Thymus (tissue), 11 donors: ENCODE measurements around the gene PNKP. TPM values are rescaled to one million over a fixed set of nuclear protein-coding genes. Genes with fewer than 3 reads are reported as not detected.

ENCODE experiments used
- DNase-seq, 9 donors: peaks; one replicate each; pipeline ENCODE4 v3.0.0-alpha.2; 2013; ENCODE audit warnings: low spot score in 9 of 9, low read depth in 6 of 9, missing footprints in 1 of 9
- H3K27ac ChIP-seq, 2 donors: one replicate each; pipeline ENCODE4 v1.5.1; 2013; ENCODE audit warnings: control low read depth in 1 of 2, low read depth in 1 of 2, low read length in 1 of 2, mild to moderate bottlenecking in 1 of 2, moderate library complexity in 1 of 2
- H3K27me3 ChIP-seq, 2 donors: one replicate each; pipeline ENCODE4 v1.5.1; 2013; ENCODE audit warnings: low read length in 1 of 2; ENCODE audit not compliant: control insufficient read depth in 2 of 2, insufficient read depth in 1 of 2
- H3K36me3 ChIP-seq, 2 donors: one replicate each; pipeline ENCODE4 v1.5.1; 2013; ENCODE audit warnings: low read length in 1 of 2, mild to moderate bottlenecking in 1 of 2, moderate library complexity in 1 of 2; ENCODE audit not compliant: control insufficient read depth in 2 of 2, insufficient read depth in 2 of 2
- H3K4me1 ChIP-seq, 2 donors: one replicate each; pipeline ENCODE4 v1.5.1; 2013; ENCODE audit warnings: low read length in 2 of 2; ENCODE audit not compliant: control insufficient read depth in 2 of 2, insufficient read depth in 2 of 2
- H3K4me3 ChIP-seq, 2 donors: one replicate each; pipeline ENCODE4 v1.5.1; 2013; ENCODE audit warnings: low read length in 2 of 2, control low read depth in 1 of 2, mild to moderate bottlenecking in 1 of 2
- H3K9me3 ChIP-seq, 2 donors: one replicate each; pipeline ENCODE4 v1.5.1; 2013; ENCODE audit warnings: low read length in 1 of 2, mild to moderate bottlenecking in 1 of 2; ENCODE audit not compliant: control insufficient read depth in 2 of 2, insufficient read depth in 1 of 2
- WGBS: extraction: QIAGEN DNeasy Blood & Tissue Kit; methylation state at CpG from one replicate; pipeline ENCODE4 v1.1.7; 2013; 5-methylcytosine and 5-hydroxymethylcytosine counted together
- polyA plus RNA-seq: library from polyadenylated mRNA; stranded (reverse); fragments of 200-250 nt; gene quantifications from one replicate; pipeline ENCODE4 v1.2.3, GENCODE V29; 2013
- total RNA-seq: library from RNA; stranded (reverse); fragments of 120-200 nt; gene quantifications from one replicate; pipeline ENCODE4 v1.2.4, GENCODE V29; 2013
- donor health status: healthy.

Gene PNKP
- total and polyA plus RNA-seq, 2 donors: 28.4 to 85.3 TPM

GRCh38 chr19:49836176-49837008, 31.0 kb downstream of the PNKP start:
- 98% methylated on average over 20 of the region's 20 CpGs for WGBS
- Histone ChIP-seq H3K4me1 (no peaks in the 10 kb centered on the region), H3K36me3 (peaks cover 87 to 93% of the 10 kb centered on the region in 2 donors), H3K4me3 (no peak overlapping the region), H3K9me3 (no peaks in the 10 kb centered on the region), H3K27me3 (no peaks in the 10 kb centered on the region), H3K27ac (no peak overlapping the region)
- no peak for DNase-seq

DNA sequence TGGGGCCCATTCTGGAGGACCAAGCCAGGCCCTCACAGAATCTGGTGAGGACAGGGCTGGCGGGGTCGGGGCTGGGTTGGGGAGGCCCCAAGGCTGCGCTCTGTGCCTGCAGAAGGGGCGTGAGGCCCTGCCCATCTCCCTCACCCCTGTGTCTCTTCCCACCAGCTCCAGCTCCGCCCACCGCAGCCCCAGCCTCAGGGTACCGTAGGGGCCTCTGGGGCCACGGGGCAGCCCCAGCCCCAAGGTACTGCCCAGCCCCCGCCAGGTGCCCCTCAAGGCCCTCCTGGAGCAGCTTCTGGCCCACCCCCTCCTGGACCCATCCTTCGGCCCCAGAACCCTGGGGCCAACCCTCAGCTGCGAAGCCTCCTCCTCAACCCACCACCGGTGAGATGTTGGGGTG, 31.8 kb downstream of the PNKP start:
- no peaks in the 10 kb centered on the region for H3K27me3 ChIP-seq
- WGBS: 98% methylated on average over 12 of the region's 12 CpGs
- H3K4me3 ChIP-seq: no peak overlapping the region
- H3K4me1 ChIP-seq: no peaks in the 10 kb centered on the region
- H3K27ac ChIP-seq: no peak overlapping the region
- H3K9me3 ChIP-seq: no peaks in the 10 kb centered on the region
- no peak for DNase-seq
- peaks cover 90 to 94% of the 10 kb centered on the region in 2 donors for H3K36me3 ChIP-seq

DNA sequence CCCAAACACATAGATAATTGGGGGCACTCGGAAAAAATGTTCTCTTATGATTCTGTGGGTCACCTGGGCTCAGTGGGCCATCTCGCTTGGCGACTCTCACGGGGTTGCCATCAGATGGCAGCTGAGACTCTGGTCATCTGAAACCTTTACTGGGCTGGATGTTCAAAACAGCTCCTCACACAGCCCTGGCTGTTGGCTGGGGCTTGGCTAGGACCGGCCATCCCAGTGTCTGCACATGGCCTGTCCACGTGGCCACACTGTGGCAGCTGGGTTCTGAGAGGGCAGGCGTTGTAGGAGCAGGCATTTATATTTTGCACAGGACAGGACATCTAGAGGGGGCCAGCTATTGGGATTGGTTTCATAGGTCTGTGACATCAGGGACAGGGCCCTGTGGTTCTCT, 33.8 kb downstream of the PNKP start:
- Histone ChIP-seq H3K27ac (no peak overlapping the region), H3K4me3 (no peak overlapping the region), H3K36me3 (peaks cover 88 to 95% of the 10 kb centered on the region in 2 donors), H3K4me1 (no peaks in the 10 kb centered on the region), H3K27me3 (no peaks in the 10 kb centered on the region), H3K9me3 (no peaks in the 10 kb centered on the region)
- DNase-seq: no peak
- 96% methylated on average over 7 of the region's 7 CpGs for WGBS

- H3K27ac ChIP-seq: peak overlapping the region in 1 of 2 donors; percentile 38
These were observed 34.8 kb downstream of the PNKP start for GRCh38 chr19:49832556-49832955.

DNA sequence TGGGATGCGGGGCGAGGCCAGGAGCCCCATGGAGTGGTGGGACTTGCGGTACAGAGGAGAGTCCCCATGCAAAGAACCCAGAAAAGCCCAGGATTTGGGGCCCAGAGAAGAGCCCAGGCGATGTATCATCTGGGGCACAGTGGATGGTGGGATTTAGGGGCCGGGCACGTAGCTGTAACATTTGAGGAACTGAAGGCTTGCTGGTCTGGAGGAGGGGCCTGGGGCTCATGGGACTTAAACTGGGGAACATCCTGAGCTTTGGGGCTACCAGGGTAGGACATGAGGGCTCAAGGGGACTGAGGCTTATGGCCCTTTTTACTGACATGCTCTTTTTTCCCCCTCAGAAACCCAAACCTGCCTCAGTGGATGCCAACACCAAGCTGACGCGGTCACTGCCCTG, 35.8 kb downstream of the PNKP start:
- Histone ChIP-seq H3K4me1 (no peaks in the 10 kb centered on the region), H3K27me3 (no peaks in the 10 kb centered on the region), H3K9me3 (no peaks in the 10 kb centered on the region), H3K4me3 (no peak overlapping the region), H3K27ac (no peak overlapping the region), H3K36me3 (peaks cover 76 to 91% of the 10 kb centered on the region in 2 donors)
- DNase-seq: no peak
- 97% methylated on average over 8 of the region's 8 CpGs for WGBS

More at GRCh38 chr19:49832556-49832955, 34.8 kb downstream of the PNKP start:
- 73% methylated on average over 9 of the region's 9 CpGs for WGBS
- Histone ChIP-seq H3K4me1 (no peaks in the 10 kb centered on the region), H3K4me3 (no peak overlapping the region), H3K36me3 (peaks cover 86 to 92% of the 10 kb centered on the region in 2 donors), H3K9me3 (no peaks in the 10 kb centered on the region), H3K27me3 (no peaks in the 10 kb centered on the region)
- no peak for DNase-seq

GRCh38 chr19:49830766-49831165, 36.6 kb downstream of the PNKP start:
- Histone ChIP-seq H3K27ac (no peak overlapping the region), H3K27me3 (no peaks in the 10 kb centered on the region), H3K4me3 (no peak overlapping the region), H3K4me1 (no peaks in the 10 kb centered on the region), H3K9me3 (no peaks in the 10 kb centered on the region), H3K36me3 (peaks cover 68 to 83% of the 10 kb centered on the region in 2 donors)
- 90% methylated on average over 12 of the region's 12 CpGs for WGBS
- no peak for DNase-seq

- Histone ChIP-seq H3K4me3 (no peak overlapping the region), H3K36me3 (peaks cover 58 to 74% of the 10 kb centered on the region in 2 donors), H3K4me1 (no peaks in the 10 kb centered on the region), H3K9me3 (no peaks in the 10 kb centered on the region), H3K27me3 (no peaks in the 10 kb centered on the region), H3K27ac (no peak overlapping the region)
- WGBS: 98% methylated on average over 18 of the region's 18 CpGs
- DNase-seq: no peak
These were observed 37.7 kb downstream of the PNKP start for GRCh38 chr19:49829721-49830120.

DNA sequence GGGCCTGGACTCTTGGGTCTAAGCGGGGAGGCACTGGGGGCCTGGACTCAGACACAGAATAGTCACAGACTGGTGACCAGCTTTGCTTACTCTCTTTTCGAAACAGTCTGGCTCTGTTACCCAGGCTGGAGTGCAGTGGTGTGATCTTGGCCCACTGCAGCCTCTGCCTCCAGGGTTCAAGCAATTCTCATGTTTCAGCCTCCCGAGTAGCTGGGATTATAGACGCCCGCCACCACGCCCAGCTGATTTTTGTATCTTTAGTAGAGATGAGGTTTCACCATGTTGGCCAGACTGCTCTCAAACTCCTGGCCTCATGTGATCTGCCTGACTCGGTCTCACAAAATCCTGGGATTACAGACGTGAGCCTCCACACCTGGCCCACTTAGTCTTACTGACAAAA, 38.2 kb downstream of the PNKP start:
- no peak overlapping the region for H3K27ac ChIP-seq
- DNase-seq: no peak
- H3K36me3 ChIP-seq: peaks cover 56 to 71% of the 10 kb centered on the region in 2 donors
- no peak overlapping the region for H3K4me3 ChIP-seq
- no peaks in the 10 kb centered on the region for H3K4me1 ChIP-seq
- no peaks in the 10 kb centered on the region for H3K27me3 ChIP-seq
- 98% methylated on average over 8 of the region's 8 CpGs for WGBS
- H3K9me3 ChIP-seq: no peaks in the 10 kb centered on the region

DNA sequence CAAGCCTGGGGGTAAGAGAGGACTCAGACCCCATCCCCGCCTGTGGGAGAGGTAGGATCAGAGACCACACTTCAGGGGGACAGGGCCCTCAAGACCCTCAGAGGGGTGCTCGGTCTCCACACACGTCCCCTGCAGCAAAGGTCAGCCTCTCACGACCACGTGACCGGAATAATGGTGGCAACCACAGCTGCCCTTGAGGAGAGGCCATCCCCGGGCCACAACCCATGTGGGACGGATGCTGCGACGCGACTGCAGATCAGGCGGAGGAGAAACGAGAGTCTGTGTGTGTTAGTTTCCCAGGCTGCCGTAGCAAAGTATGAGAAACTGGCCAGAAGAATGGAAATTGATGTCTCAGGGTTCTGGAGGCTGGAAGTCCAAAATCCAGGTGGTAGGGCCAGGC, 40.3 kb downstream of the PNKP start:
- DNase-seq: no peak
- Histone ChIP-seq H3K36me3 (peaks cover 48 to 65% of the 10 kb centered on the region in 2 donors), H3K4me3 (no peak overlapping the region), H3K9me3 (no peaks in the 10 kb centered on the region), H3K27ac (no peak overlapping the region), H3K4me1 (no peaks in the 10 kb centered on the region), H3K27me3 (no peaks in the 10 kb centered on the region)
- 97% methylated on average over 14 of the region's 14 CpGs for WGBS
